ENCODE data around the gene IFFO2. TPM values are rescaled to one million over a fixed set of nuclear protein-coding genes. Genes with fewer than 3 reads are reported as not detected.
A peak's percentile ranks its signal among the peaks of the same experiment; 100 is the strongest.

IFFO2 gene
- total RNA-seq, 1 donor from 2014 or later = 34.6 TPM

- Histone ChIP-seq H3K36me3 (no peaks in the 10 kb centered on the region), H3K4me1 (peaks cover 11% of the 10 kb centered on the region), H3K27me3 (no peaks in the 10 kb centered on the region), H3K4me3 (no peak overlapping the region), H3K9me3 (no peaks in the 10 kb centered on the region), H3K27ac (no peak overlapping the region)
- DNase-seq (ENCODE audit: extremely low spot score in 2 of 2) = no peak
- intact Hi-C loops (cut with DNase I) = no loop called here
- TF ChIP-seq POLR2A (IDR thresholded peaks at IDR 0.05) (no peak), CTCF (IDR thresholded peaks at IDR 0.05) (no peak), POLR2AphosphoS5 (IDR thresholded peaks at IDR 0.05; ENCODE audit: insufficient read depth in 1 of 2, low read depth in 1 of 2) (no peak)
These were observed 17.0 kb upstream of the IFFO2 start for GRCh38 chr1:18973446-18973955.

DNA sequence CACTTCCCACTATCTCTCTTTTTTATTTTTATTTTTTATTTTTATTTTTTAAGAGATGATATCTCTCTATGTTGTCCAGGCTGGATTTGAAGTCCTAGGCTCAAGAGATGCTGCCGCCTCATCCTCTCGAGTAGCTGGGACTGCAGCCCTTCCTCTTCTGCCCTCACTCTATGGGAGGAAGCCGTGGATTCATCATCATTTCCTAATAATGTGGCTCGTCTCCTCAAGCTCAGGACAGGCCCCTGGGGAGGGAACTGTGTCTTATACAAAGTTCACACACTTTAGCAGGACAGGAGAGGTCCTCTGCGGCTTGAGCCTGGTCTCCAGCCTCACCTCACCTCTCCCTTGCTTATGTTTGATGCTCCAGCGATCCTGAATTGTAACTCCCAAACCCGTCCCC lies 16.5 kb upstream of the IFFO2 start:
- intact Hi-C loops (cut with DNase I) = no loop called here
- H3K27me3 ChIP-seq = no peaks in the 10 kb centered on the region
- no peak overlapping the region for H3K4me3 ChIP-seq
- no peak for TF ChIP-seq POLR2AphosphoS5 (IDR thresholded peaks at IDR 0.05; ENCODE audit: insufficient read depth in 1 of 2, low read depth in 1 of 2)
- TF ChIP-seq POLR2A (IDR thresholded peaks at IDR 0.05) = no peak
- H3K9me3 ChIP-seq = no peaks in the 10 kb centered on the region
- no peak overlapping the region for H3K27ac ChIP-seq
- DNase-seq (ENCODE audit: extremely low spot score in 2 of 2) = no peak
- peaks cover 11% of the 10 kb centered on the region for H3K4me1 ChIP-seq
- H3K36me3 ChIP-seq = no peaks in the 10 kb centered on the region

DNA sequence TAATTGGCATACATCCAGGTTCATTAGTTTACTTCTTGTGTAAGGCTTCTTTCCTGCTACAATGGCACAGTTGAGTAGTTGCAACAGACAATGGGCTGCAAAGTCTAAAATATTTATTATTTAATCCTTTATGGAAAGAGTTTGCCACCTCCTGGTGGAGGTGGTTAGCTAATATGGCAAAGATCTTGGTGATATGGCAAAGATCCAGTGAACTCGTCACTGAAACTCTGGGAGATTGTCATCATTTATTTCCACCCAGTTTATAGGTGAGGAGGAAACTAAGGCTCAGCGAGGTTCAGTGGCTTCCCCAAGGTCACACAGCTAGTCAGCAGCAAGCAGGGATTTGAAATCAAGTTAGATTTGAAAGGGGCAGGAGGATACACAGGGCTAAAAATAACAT lies 16.1 kb upstream of the IFFO2 start:
- no peak for TF ChIP-seq POLR2AphosphoS5 (IDR thresholded peaks at IDR 0.05; ENCODE audit: insufficient read depth in 1 of 2, low read depth in 1 of 2)
- TF ChIP-seq CTCF (IDR thresholded peaks at IDR 0.05) = peak in 1 of 3 experiments; percentile 34
- no peak for TF ChIP-seq POLR2A (IDR thresholded peaks at IDR 0.05)
- no peak for DNase-seq (ENCODE audit: extremely low spot score in 2 of 2)
- Histone ChIP-seq H3K27me3 (no peaks in the 10 kb centered on the region), H3K4me1 (peaks cover 11% of the 10 kb centered on the region), H3K36me3 (no peaks in the 10 kb centered on the region), H3K4me3 (no peak overlapping the region), H3K9me3 (no peaks in the 10 kb centered on the region), H3K27ac (no peak overlapping the region)
- intact Hi-C loops (cut with DNase I) = no loop called here

GRCh38 chr1:18970762-18971161 lies 14.3 kb upstream of the IFFO2 start:
- TF ChIP-seq POLR2AphosphoS5 (IDR thresholded peaks at IDR 0.05; ENCODE audit: insufficient read depth in 1 of 2, low read depth in 1 of 2) = no peak
- no peak for TF ChIP-seq CTCF (IDR thresholded peaks at IDR 0.05)
- no peak for TF ChIP-seq POLR2A (IDR thresholded peaks at IDR 0.05)
- no peaks in the 10 kb centered on the region for H3K27me3 ChIP-seq
- H3K9me3 ChIP-seq = no peaks in the 10 kb centered on the region
- no peaks in the 10 kb centered on the region for H3K36me3 ChIP-seq
- peaks cover 11% of the 10 kb centered on the region for H3K4me1 ChIP-seq
- DNase-seq (ENCODE audit: extremely low spot score in 2 of 2) = no peak
- intact Hi-C loops (cut with DNase I) = no loop called here
- H3K27ac ChIP-seq = no peak overlapping the region
- no peak overlapping the region for H3K4me3 ChIP-seq

DNA sequence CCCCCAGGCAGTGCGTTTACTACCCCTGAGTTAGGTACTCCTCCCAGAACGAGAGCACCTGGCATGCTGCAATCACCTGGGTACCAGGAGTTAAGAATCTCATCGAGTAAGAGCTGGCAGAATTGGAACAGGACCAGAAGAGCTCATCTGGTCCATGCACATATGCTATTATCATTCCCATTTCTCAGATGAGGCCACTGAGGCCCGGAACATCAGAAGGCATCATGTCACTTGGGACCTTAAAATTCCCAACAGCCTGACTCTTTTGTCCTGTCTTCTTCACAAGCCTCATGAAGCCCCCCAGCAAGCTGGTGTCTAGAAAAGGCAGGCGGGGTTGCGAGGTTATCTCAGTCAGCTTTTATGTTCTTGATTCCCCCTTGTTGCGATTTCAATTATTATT lies 13.9 kb upstream of the IFFO2 start:
- DNase-seq (ENCODE audit: extremely low spot score in 2 of 2) = no peak
- Histone ChIP-seq H3K27me3 (no peaks in the 10 kb centered on the region), H3K9me3 (no peaks in the 10 kb centered on the region), H3K4me3 (no peak overlapping the region), H3K27ac (no peak overlapping the region), H3K36me3 (no peaks in the 10 kb centered on the region), H3K4me1 (peaks cover 11% of the 10 kb centered on the region)
- no peak for TF ChIP-seq CTCF (IDR thresholded peaks at IDR 0.05)
- intact Hi-C loops (cut with DNase I) = no loop called here
